GM19328 (cell line): Measurements from ENCODE around the gene MSL3B.

ENCODE experiments used
- ATAC-seq: cut with Tn5 transposase; IDR thresholded peaks from one replicate; pipeline ENCODE4 v1.9.1; 2021; ENCODE audit warnings: mild to moderate bottlenecking, moderate library complexity; ENCODE audit not compliant: unreplicated experiment

MSL3B gene

DNA sequence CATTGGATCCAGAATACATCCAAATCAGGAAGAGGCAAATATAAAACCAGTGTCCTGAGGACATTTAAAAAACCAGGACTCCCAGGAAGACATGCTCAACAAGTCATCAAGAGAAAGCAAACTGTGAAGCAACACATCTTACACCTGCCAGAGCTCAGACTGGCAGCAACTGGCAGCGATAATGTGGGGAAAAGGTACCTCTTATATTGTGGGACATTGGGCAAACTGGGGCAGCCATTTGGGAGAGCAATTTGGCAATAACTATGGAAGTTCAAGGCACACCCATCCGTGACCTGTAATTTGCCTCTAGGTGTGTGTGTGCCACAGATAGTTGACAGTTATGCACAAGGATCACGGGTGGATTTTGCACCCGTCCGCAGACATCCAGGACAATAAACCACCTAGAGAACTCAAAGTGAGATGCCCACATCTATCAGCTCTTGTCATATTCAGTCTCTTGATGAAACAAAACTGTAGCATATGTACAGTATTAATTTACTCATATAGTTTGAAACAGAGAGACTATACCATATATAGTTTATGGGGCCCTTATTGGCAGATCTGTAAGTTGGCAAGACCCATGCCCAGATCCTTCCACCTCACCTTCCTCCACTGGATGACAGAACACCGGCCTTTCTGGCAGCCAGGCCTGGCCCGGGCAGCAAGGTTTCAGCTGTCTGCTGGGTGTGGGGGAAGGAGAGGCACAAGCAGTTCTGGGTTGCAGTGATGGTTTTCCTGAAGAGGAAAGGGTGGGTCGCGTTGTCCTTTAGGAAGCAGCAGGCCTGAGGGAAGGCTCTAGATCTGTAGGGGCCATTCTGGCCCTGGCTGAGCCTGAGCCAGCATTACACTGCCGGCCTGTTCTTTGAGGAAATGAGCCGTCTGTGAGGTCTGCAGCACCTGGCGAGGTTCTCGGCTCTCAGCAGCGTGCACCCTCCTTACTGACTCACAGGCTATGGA lies 32.7 kb downstream of the MSL3B start:
- no peak for ATAC-seq

DNA sequence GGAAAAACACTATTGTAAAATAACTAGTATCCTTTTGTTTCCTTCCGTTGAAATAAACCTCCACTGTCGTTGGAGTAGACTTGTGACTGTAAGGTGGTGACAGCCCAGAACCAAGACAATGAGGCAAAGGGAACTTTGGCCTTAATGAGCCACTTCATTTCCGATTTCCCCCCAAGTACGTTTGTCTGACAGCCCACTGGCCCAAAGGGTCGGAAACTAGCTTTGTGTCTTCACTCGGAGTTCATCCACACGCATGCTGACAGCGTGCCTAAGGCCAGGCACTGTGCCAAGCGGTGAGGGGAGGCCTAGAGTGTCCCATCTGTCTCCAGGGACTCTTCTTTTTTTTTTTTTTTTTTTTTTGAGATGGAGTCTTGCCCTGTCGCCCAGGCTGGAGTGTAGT lies 34.8 kb downstream of the MSL3B start:
- no peak for ATAC-seq

DNA sequence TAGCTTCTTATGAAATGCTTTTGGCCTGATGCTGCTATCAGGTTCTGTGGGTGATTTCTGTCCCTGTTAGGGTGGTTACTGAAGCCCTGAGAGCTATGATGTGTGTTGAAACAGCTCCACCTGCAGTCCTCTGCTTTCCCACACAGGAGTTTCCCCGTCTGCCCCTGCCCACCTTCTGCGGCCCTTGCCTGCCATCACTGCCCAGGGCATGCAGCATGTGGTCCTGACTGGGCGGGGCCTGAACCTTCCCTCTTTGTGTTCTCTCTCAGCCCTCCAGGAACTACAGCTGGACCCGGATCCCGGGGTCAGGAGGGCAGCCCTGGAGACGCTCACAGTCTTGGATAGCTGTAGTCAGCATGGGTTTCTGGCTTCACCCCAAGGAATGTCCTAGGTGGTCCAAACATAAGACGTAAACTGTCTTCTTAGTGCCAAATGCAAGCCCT lies 35.3 kb downstream of the MSL3B start:
- no peak for ATAC-seq

DNA sequence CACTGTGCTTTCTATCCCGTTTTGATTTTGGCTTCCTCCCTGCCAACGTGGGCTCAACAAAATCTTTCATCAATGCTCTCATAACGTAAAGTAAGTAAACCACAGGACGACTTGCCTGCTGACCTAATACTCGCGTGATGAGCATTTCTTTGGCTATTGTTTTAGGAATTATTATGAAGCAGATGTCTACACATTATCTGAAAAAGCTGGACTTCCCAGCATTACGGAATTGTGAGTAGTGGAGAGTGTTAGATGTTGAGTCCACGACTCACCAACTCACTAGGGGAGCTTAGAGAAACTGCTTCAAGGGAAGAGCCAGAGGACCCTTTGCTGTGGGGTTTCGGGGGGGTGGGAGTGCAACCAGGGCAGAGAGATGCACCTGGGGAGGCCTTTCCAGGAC lies 35.8 kb downstream of the MSL3B start:
- no peak for ATAC-seq

DNA sequence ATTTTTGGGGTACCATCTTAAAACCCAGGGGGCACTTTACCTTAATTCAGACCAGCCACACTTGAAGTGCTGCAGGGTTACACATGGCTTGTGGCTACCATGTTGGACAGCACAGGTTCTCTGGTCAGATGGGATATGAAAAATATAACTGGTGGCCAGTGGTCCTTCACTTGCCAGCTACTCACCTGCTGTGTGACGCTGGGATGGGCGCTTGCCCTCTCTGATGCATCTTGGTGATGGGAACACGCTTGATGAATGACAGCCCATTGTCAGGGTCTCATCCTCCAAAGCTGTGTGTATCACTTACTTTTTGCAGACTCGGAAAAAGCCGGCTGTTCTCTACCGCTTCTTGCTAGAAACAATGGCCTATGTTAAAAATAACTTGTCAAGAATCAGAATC lies 36.3 kb downstream of the MSL3B start:
- ATAC-seq: no peak

DNA sequence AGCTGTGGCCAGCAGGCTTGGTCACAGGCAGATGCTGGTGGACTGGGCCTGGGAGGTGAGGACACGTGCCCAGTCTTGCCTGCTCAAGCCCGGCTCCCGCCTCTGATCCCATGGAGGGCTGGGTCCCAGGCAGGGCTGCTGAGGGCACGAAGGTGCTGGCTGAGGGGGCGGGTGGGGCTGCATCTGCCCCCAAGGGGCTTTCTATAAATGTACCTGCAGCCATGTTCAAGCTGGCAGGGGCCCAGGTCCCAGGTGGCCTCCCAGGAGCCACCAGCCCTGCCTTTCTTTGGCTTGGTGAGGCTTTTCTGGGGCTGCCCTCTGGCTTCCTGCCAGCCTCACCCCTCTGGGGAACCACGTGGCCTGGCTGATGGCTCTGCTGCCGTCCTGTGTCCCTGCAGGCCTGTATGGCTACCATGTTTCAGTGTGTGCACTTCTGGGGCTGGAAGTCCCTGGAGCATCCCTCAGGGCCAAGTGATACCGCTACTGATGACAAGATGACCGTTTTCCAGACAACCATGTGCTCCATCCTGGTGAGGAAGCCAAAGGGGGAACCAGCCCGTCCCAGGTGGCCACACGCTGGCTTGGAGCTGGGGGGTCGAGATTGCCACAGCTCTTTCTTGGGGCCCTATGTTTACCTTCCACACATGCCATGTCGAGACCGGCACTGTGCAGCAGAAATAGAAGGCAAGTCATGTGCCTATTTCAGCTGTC lies 37.0 kb downstream of the MSL3B start:
- no peak for ATAC-seq

DNA sequence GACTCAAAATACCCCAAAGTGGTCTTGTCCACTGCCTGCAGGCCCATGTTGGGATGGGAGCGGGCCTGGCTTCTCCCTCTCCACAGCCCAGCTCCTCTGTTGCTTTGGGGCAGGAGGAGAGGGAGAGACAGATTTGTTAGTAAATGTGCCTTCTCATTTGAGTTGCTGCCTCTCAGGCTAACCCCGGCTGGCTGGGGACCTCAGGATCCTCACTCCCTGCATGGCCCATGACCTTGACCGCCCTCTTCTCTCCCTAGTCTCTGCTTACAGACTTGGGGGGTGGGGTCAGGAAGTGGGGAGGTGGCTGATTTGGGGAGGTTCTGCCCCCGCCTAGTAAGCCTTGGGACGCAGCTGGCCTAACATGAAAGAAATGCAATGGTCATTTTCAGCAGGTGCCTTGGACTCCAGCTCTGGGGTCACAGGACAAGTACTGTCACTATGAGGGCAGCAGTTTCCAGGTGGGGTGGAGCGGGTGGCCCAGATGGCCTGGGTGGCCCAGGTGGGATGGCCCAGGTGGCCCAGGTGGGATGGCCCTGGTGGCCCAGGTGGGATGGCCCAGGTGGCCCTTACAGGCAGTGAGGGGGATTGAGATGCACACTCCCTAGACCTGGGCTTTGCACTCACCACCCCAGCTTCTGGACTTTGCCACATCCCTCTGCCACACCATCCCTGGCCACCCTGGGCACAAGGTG lies 37.9 kb downstream of the MSL3B start:
- ATAC-seq: no peak

DNA sequence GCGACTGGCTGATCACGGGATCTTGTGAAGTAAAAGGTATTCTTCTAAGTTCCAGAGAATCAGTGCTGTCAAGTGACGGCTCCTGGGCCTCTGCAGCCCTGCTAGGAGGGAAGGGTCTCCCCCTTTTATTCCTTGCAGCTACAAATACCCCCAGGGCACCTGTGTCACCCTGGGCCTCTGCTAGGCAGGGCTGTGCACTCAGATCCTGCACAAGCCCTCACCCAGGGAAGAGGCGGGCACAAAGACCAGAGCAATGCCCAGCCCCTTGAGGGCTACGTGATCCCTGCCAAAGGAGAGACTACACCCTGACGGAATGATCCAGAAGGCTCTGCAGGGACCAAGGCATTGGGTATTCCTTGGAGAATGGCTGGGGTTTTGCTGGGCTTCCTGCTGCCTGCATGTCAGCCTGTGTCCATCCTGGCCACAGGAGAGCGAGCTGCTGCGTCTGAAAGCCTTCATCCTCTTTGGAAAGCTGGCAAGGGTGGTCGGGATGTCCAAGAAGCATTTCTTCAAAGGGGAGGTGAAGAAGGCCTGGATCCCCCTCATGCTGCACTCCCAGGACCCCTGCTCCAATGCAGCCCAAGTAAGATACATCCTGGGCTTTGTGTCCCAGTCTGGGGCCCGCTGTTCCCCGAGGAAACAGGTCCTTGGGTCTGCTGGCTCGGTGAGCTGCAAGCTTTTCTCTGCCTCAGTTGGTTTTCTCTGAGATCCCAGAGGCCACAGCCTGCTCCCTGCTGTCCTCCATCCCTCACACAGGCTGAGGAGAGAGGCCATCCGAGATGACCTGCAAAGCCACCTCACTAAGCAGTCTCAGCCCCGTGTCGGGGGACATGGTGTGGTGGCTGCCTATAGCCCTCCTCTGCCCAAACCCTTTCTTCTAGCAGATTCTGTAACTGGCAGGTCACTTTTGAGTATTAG lies 38.7 kb downstream of the MSL3B start:
- ATAC-seq: no peak

DNA sequence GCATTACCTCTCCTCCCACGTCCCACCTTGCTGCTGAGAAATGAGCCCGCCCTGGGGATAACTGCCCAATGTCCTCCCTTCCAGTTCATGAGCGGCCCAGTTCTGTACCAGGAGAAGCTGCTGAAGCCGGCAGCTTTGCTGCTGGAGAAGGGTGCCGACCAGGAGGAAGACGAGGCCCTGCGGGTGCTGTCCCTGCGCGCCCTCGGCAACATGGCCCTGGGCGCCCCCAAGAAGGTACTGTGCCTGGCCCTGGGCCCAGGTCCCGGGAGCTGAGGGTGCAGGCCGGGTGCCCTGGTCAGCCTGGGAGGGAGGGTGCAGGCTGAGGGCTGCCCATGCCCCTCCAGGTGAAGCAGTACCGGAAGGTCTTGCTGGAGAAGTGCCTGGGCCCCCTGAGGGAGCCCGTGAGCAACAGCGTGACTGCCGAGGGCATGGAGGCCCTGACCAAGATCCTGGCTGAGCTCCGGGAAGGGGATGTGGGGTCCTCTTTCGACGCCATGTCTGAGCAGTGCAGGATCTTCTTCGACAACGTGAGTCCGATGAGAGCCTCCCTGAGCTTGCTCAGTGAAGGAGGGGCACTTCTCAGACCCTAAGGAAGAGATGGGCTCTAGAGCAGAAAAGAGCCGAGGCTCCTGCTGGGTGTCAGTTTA lies 39.5 kb downstream of the MSL3B start:
- no peak for ATAC-seq

DNA sequence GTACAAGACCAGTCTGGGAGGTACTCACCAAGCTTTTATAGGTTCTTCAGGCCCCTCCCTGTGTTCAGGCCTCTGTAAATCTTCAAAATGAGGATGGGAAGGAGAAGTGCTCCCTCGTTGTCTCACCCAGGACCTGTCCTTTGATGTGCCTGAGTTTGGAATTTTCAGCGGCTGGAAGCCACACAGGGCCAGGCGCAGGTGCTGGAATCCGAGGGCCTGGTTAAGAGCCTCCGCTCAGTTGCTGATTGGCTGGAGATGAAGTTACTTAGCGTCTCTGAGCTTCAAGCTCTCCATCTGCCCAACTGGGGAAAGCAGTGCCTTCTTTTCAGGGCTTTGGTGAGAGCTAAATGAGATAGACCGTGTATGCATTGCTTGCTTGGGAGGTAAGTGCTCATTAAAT lies 43.8 kb downstream of the MSL3B start:
- ATAC-seq: no peak

DNA sequence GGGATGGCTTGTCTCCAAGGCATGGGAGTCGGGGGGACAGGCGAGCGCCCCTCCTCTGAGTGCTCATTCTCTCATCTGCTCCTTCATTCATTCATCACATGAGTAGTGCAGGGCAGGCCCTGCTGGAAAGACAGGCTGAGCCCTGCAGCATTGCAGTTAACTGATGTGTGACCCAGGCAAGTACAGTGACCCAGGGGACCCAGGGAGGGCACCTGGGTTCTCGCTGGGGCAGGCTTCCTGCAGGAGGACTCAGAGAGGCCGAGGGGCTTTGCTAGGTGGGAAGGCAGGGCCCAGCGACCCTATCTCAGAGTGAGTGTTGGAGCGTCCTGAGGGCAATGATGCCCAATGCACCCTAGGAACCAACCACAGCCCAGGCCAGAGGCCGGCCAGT lies 44.5 kb downstream of the MSL3B start:
- no peak for ATAC-seq

DNA sequence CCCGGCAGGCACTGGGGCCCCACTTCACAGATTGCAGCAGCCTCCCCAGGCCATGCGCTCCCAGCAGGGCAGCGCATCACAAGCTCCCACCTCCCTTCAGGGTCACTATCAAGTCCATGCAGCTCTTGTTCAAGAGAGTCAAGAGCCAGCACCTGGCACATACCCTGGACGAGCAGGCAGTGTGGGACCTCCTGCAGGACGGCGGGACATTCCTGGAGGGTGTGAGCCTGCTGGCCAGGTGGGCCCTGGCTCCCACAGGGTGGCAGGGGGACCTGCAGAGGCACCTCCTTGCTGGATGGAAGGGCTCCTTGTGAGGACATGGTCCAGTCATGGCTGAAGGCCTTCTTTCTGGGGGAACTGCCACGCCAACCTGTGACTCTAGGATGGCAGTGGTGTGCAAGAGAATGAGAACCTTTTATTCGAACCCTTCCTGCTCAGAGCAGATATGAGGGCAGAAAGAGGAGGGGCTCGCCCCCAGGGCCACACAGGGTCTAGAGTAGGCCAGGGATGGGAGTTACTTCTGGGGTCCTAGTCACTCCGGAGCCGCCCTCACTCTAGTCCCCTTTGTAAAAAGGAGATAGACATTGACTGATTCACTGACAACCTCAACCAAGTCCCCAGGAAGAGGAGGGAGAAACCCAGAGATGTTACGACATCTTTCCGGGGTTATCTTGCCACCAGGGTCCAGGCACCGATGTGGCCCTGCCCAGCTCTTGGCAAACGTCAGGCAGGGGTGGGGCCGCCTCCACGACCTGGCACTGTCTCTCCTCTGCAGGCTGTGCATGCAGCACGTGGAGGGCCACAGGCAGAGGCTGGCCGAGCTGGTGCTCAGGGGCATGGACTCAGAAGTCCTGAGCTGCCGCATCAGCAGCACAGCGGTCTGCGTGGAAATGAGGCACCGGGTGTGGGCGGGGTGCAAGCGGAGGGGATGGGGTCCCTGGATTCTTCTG lies 45.1 kb downstream of the MSL3B start:
- ATAC-seq: no peak

DNA sequence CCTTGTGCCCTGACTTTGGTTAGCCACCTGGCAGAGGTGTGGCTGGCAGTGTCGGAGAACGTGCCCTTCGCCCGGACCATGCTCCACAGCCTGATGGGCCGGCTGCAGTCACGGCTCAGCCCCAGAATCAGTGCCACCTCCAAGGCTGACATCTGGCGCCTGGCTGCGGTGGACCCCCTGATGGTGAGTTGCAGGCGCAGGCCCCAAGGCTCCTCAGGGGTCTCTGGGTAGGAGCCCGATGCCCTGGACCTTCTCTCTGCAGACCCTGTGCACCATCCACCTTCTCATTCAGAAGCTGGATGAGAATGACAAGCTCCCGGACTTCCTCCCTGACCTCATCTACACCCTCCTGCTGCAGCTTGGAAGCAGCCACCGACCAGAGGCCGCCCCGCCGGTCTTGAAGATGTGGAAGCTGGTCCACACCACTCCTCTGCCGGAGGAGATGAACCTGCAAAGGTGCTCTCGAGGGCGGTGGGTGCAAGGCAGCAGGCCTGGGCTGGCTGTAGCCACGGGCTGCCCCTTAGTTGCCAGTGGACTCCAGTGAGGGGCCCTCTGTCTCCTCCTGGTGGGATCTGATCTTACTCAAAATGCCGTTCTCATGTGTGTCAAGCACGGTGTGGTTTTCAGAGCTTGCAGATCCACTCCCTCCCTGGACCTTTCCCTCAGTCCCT lies 46.0 kb downstream of the MSL3B start:
- ATAC-seq: no peak

DNA sequence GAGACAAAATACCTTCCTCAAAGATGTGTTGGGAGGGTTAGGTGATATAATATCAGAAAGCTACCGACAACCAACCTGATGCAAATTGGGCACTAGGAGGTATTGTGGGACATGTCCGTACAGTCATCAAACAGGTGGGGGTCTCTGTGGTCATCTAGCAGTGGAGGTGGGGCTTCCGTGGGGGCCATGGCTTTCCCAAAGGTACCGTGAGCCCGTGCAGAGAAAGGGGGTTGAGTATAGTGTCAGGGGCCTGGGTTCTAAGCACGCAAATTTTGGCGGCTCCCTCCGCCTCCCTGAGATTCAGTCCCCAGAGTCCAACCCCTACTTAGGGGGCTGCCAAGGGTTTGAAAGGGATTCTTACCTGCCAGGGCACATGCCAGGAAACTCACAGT lies 46.5 kb downstream of the MSL3B start:
- ATAC-seq: no peak

DNA sequence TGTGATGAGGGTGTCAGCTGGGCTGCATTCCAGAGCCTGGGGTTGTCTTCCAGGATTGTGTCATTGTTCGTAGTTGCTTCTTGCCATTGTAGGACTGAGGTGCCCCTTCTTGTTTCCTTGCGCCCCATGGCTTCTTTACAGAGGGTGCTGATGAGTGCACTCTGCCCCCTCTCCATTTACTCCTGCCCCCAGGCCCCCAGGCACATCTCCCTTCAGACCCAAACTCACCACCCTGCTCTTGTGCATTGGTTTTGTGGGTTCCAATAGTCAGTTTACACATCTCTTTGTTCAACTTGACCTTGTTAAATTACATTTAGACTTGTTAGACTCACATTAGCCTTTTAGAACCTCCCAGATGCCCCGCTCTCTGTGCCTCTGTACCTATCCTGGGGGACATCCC lies 47.0 kb downstream of the MSL3B start:
- ATAC-seq: no peak

DNA sequence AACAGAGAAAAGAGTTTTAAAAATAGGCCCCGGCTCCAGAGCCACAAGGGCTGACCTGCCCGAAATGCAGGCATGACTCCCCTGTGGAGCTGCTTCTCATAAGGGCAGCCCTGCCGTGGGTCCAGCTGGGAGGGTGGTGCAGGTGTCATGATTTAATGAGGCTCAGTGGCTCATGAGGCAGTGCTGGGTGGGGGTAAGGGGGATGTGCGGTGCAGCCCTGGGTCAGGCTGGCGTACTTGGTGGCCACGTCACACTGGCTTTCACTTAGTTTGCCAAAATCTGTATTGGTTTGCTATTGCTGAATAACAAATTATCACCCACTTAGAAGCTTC lies 47.4 kb downstream of the MSL3B start:
- ATAC-seq: no peak

DNA sequence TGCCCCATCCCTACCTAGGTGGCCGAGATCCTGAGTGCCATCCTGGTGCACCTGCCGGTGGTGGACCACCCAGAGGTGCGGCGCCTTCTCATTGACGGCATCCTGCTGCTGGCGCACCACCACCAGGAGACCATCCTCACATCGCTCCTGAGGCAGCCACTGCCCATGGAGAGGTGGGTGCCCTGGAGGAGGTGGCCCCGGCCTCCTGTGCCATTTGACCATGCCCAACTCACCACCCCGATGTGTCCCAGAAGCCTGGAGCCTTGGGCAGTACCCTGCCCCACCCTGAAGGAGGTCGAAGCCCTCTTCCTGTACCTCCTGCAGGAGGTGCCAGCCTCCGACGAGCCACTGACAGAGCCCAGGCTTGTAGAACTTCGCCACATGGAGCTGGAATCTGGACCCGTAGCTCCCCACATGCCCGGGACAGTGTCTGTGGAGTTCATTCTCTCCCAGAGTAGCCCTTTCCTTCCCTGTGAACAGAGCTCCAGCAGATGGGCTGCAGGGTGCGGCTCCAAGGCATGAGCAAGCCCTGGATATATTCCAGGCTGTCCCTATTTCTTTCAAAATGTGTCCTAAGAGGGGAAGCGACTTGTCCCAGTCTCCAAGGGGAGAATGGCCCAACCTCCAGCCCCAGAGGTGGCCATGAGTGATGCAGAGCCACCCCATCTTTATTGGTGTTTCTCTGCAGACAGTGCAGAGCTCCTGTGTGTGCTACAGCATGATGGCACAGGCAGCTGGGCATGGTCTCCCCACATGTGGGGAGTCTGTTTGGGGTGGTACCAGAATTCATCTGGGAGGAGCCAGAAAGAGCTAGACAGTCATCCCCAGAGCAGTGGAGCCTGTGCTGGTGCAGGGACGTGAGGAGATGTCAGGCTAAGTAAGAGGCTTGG lies 48.1 kb downstream of the MSL3B start:
- no peak for ATAC-seq
